ENCODE results near the gene TRMT61B. TPM values are rescaled to one million over a fixed set of nuclear protein-coding genes. Genes with fewer than 3 reads are reported as not detected.

Gene TRMT61B
- 9.3 TPM for polyA plus RNA-seq (2013, experiment 1 of 2)
- 11.9 TPM for polyA plus RNA-seq (2013, experiment 2 of 2)

DNA sequence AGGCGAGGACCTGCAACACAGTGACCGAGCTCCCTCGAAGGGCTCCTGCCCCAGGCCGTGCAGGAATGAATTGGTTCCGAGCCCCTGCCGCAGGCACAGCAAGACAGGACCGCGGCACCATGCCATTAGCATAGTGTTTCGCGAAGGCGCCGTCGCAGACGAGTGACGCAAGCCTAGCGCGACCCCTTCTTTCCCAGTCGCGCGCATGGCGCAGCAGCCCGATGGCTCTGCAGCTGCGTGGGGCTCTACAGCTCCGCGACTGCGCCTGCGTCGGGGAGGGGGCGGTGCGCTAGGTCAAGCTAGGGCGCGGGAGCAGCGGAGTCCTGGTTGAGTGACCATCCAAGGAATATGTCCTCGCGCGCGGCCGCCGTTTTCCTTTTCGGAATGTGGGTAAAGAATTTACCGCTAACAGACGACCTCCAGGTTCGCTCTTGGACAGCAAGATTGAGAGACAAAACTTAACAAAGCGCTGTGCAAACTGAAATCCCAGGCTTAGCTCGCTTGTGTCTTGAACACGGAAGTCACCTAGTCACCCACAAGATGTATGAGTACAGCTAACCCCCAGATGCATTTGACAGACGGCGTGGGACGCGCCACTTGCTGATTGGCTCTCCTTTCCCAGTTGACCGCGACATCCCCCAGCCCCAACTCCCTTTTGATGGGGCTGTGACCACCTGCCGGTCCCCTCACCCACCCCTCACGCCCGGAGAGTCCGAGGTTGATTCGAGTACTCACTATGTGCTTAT, at the start of gene TRMT61B:
Gene TRMT61B (minus strand): TSS at position 164 of the 746 bp plus-strand sequence. CDS start 32 bp downstream, at position 132.
- Histone ChIP-seq H3K18ac (ENCODE audit: low read depth in 1 of 2, low read length in 2 of 2) (peak within 1 kb of the TSS; percentile 49 to 51), H3K79me1 (replicated peaks; ENCODE audit: low read length, poor library complexity, severe bottlenecking) (peaks cover 18% of the 10 kb centered on the region), H3K4me2 (ENCODE audit: low read length, poor library complexity, severe bottlenecking) (peak within 1 kb of the TSS; percentile 86), H2BK15ac (ENCODE audit: low read depth, poor library complexity, severe bottlenecking) (no peak within 1 kb of the TSS), H3K36me3 (ENCODE audit: control insufficient read depth in 1 of 2, insufficient read depth in 2 of 2, low read depth in 1 of 2, low read length in 2 of 2) (no peaks in the 10 kb centered on the region), H3K27ac (ENCODE audit: low read length, poor library complexity, severe bottlenecking) (peak within 1 kb of the TSS; percentile 22), H3K4me1 (ENCODE audit: control insufficient read depth, insufficient read depth, low read depth, low read length) (peaks cover 8% of the 10 kb centered on the region), H2BK12ac (ENCODE audit: low read length in 2 of 2) (no peak within 1 kb of the TSS), H2AK5ac (ENCODE audit: low read length, severe bottlenecking) (no peak within 1 kb of the TSS), H3K4ac (ENCODE audit: low read depth in 1 of 2, low read length in 2 of 2) (peak within 1 kb of the TSS in 1 of 2 experiments; percentile 41), H2BK5ac (ENCODE audit: low read depth, low read length, poor library complexity, severe bottlenecking) (no peak within 1 kb of the TSS), H3K9ac (ENCODE audit: low read length) (peak within 1 kb of the TSS; percentile 97), H3K14ac (ENCODE audit: low read length in 2 of 2) (no peak within 1 kb of the TSS), H4K8ac (ENCODE audit: low read length) (peak within 1 kb of the TSS; percentile 89), H3K9me3 (ENCODE audit: control insufficient read depth, low read length) (no peaks in the 10 kb centered on the region), H4K91ac (ENCODE audit: low read length) (peak within 1 kb of the TSS; percentile 66), H2BK120ac (ENCODE audit: low read depth, low read length) (no peak within 1 kb of the TSS), H2AFZ (ENCODE audit: low read depth, low read length) (peak within 1 kb of the TSS; percentile 57), H3K4me3 (ENCODE audit: insufficient read depth in 1 of 2, low read depth in 1 of 2, low read length in 2 of 2) (peak within 1 kb of the TSS; percentile 84 to 97), H3K23ac (ENCODE audit: low read length in 2 of 2) (no peak within 1 kb of the TSS), H3K27me3 (ENCODE audit: control insufficient read depth in 1 of 2, insufficient read depth in 1 of 2, low read length in 2 of 2) (peaks cover under 1% of the 10 kb centered on the region in 2 experiments)
- under 1% methylated on average over 53 of the region's 57 CpGs for WGBS
- peak; percentile 95 for DNase-seq

- no peak overlapping the region for H3K27ac ChIP-seq (ENCODE audit: low read length, poor library complexity, severe bottlenecking)
- H2AK5ac ChIP-seq (ENCODE audit: low read length, severe bottlenecking), result no peak overlapping the region
- no peaks in the 10 kb centered on the region for H3K9me3 ChIP-seq (ENCODE audit: control insufficient read depth, low read length)
- H3K36me3 ChIP-seq (ENCODE audit: control insufficient read depth in 1 of 2, insufficient read depth in 2 of 2, low read depth in 1 of 2, low read length in 2 of 2), result peaks cover 12 to 75% of the 10 kb centered on the region in 2 experiments
- no peak overlapping the region for H2AFZ ChIP-seq (ENCODE audit: low read depth, low read length)
- H3K4ac ChIP-seq (ENCODE audit: low read depth in 1 of 2, low read length in 2 of 2), result no peak overlapping the region
- H3K4me2 ChIP-seq (ENCODE audit: low read length, poor library complexity, severe bottlenecking), result no peak overlapping the region
- H2BK120ac ChIP-seq (ENCODE audit: low read depth, low read length), result no peak overlapping the region
- H3K27me3 ChIP-seq (ENCODE audit: control insufficient read depth in 1 of 2, insufficient read depth in 1 of 2, low read length in 2 of 2), result no peaks in the 10 kb centered on the region
- H2BK12ac ChIP-seq (ENCODE audit: low read length in 2 of 2), result no peak overlapping the region
- no peak overlapping the region for H4K8ac ChIP-seq (ENCODE audit: low read length)
- no peak overlapping the region for H3K23ac ChIP-seq (ENCODE audit: low read length in 2 of 2)
- no peak overlapping the region for H2BK15ac ChIP-seq (ENCODE audit: low read depth, poor library complexity, severe bottlenecking)
- no peak overlapping the region for H3K4me3 ChIP-seq (ENCODE audit: insufficient read depth in 1 of 2, low read depth in 1 of 2, low read length in 2 of 2)
- no peak overlapping the region for H3K18ac ChIP-seq (ENCODE audit: low read depth in 1 of 2, low read length in 2 of 2)
- no peak overlapping the region for H3K9ac ChIP-seq (ENCODE audit: low read length)
- no peak overlapping the region for H2BK5ac ChIP-seq (ENCODE audit: low read depth, low read length, poor library complexity, severe bottlenecking)
- H3K14ac ChIP-seq (ENCODE audit: low read length in 2 of 2), result no peak overlapping the region
- peaks cover 11% of the 10 kb centered on the region for H3K79me1 ChIP-seq (replicated peaks; ENCODE audit: low read length, poor library complexity, severe bottlenecking)
- no peak overlapping the region for H4K91ac ChIP-seq (ENCODE audit: low read length)
- no peaks in the 10 kb centered on the region for H3K4me1 ChIP-seq (ENCODE audit: control insufficient read depth, insufficient read depth, low read depth, low read length)
- no CpG with 5 or more reads among the region's 1 CpG for WGBS
- peak; percentile 53 for DNase-seq
Observed at GRCh38 chr2:28915939-28916338, 45.8 kb upstream of the TRMT61B start.

GRCh38 chr2:28909655-28910353, 39.7 kb upstream of the TRMT61B start:
- no peak overlapping the region for H2BK120ac ChIP-seq (ENCODE audit: low read depth, low read length)
- no peak overlapping the region for H3K4me2 ChIP-seq (ENCODE audit: low read length, poor library complexity, severe bottlenecking)
- no peak overlapping the region for H3K23ac ChIP-seq (ENCODE audit: low read length in 2 of 2)
- no peak overlapping the region for H4K8ac ChIP-seq (ENCODE audit: low read length)
- 95% methylated on average over 4 of the region's 6 CpGs for WGBS
- no peak overlapping the region for H3K27ac ChIP-seq (ENCODE audit: low read length, poor library complexity, severe bottlenecking)
- H2AK5ac ChIP-seq (ENCODE audit: low read length, severe bottlenecking), result no peak overlapping the region
- H3K79me1 ChIP-seq (replicated peaks; ENCODE audit: low read length, poor library complexity, severe bottlenecking), result peaks cover 8% of the 10 kb centered on the region
- no peak for DNase-seq
- H2AFZ ChIP-seq (ENCODE audit: low read depth, low read length), result no peak overlapping the region
- H4K91ac ChIP-seq (ENCODE audit: low read length), result no peak overlapping the region
- H2BK5ac ChIP-seq (ENCODE audit: low read depth, low read length, poor library complexity, severe bottlenecking), result no peak overlapping the region
- no peak overlapping the region for H3K9ac ChIP-seq (ENCODE audit: low read length)
- H3K14ac ChIP-seq (ENCODE audit: low read length in 2 of 2), result no peak overlapping the region
- no peak overlapping the region for H3K4ac ChIP-seq (ENCODE audit: low read depth in 1 of 2, low read length in 2 of 2)
- no peaks in the 10 kb centered on the region for H3K27me3 ChIP-seq (ENCODE audit: control insufficient read depth in 1 of 2, insufficient read depth in 1 of 2, low read length in 2 of 2)
- H3K36me3 ChIP-seq (ENCODE audit: control insufficient read depth in 1 of 2, insufficient read depth in 2 of 2, low read depth in 1 of 2, low read length in 2 of 2), result peaks cover 23 to 91% of the 10 kb centered on the region in 2 experiments
- H3K4me3 ChIP-seq (ENCODE audit: insufficient read depth in 1 of 2, low read depth in 1 of 2, low read length in 2 of 2), result no peak overlapping the region
- no peak overlapping the region for H2BK12ac ChIP-seq (ENCODE audit: low read length in 2 of 2)
- peaks cover 4% of the 10 kb centered on the region for H3K4me1 ChIP-seq (ENCODE audit: control insufficient read depth, insufficient read depth, low read depth, low read length)
- H2BK15ac ChIP-seq (ENCODE audit: low read depth, poor library complexity, severe bottlenecking), result no peak overlapping the region
- H3K9me3 ChIP-seq (ENCODE audit: control insufficient read depth, low read length), result no peaks in the 10 kb centered on the region
- H3K18ac ChIP-seq (ENCODE audit: low read depth in 1 of 2, low read length in 2 of 2), result no peak overlapping the region

DNA sequence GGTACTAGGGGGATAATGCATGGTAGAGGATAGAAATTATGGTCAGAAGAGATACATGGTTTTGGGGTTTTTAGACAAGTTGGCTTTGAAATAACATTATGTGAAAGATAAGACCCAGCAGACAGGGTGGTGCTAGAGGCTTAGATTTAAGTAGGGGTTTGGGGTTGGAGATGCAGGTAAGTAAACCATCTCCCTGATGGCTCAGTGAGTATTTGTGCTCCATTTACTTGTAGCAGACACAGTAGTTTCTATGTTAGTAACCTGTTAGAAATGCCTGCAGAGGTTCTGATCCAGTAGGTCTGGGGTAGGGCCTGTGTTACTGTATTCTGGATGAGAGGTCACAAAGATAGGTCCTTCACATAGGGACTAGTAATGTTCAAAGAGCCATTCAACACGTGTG, 38.1 kb upstream of the TRMT61B start:
- no peak overlapping the region for H2BK5ac ChIP-seq (ENCODE audit: low read depth, low read length, poor library complexity, severe bottlenecking)
- peaks cover 9% of the 10 kb centered on the region for H3K4me1 ChIP-seq (ENCODE audit: control insufficient read depth, insufficient read depth, low read depth, low read length)
- H3K4me3 ChIP-seq (ENCODE audit: insufficient read depth in 1 of 2, low read depth in 1 of 2, low read length in 2 of 2), result no peak overlapping the region
- WGBS, result no CpG with 5 or more reads among the region's 1 CpG
- no peak overlapping the region for H3K18ac ChIP-seq (ENCODE audit: low read depth in 1 of 2, low read length in 2 of 2)
- H3K27me3 ChIP-seq (ENCODE audit: control insufficient read depth in 1 of 2, insufficient read depth in 1 of 2, low read length in 2 of 2), result no peaks in the 10 kb centered on the region
- no peaks in the 10 kb centered on the region for H3K9me3 ChIP-seq (ENCODE audit: control insufficient read depth, low read length)
- H2AK5ac ChIP-seq (ENCODE audit: low read length, severe bottlenecking), result no peak overlapping the region
- no peak overlapping the region for H3K4me2 ChIP-seq (ENCODE audit: low read length, poor library complexity, severe bottlenecking)
- H3K36me3 ChIP-seq (ENCODE audit: control insufficient read depth in 1 of 2, insufficient read depth in 2 of 2, low read depth in 1 of 2, low read length in 2 of 2), result peaks cover 21 to 92% of the 10 kb centered on the region in 2 experiments
- H3K27ac ChIP-seq (ENCODE audit: low read length, poor library complexity, severe bottlenecking), result no peak overlapping the region
- no peak overlapping the region for H3K4ac ChIP-seq (ENCODE audit: low read depth in 1 of 2, low read length in 2 of 2)
- no peak overlapping the region for H4K8ac ChIP-seq (ENCODE audit: low read length)
- no peak overlapping the region for H2BK12ac ChIP-seq (ENCODE audit: low read length in 2 of 2)
- no peak overlapping the region for H2AFZ ChIP-seq (ENCODE audit: low read depth, low read length)
- no peak overlapping the region for H3K23ac ChIP-seq (ENCODE audit: low read length in 2 of 2)
- no peak for DNase-seq
- H2BK15ac ChIP-seq (ENCODE audit: low read depth, poor library complexity, severe bottlenecking), result no peak overlapping the region
- H4K91ac ChIP-seq (ENCODE audit: low read length), result no peak overlapping the region
- no peak overlapping the region for H2BK120ac ChIP-seq (ENCODE audit: low read depth, low read length)
- H3K9ac ChIP-seq (ENCODE audit: low read length), result no peak overlapping the region
- H3K14ac ChIP-seq (ENCODE audit: low read length in 2 of 2), result no peak overlapping the region
- H3K79me1 ChIP-seq (replicated peaks; ENCODE audit: low read length, poor library complexity, severe bottlenecking), result peaks cover 8% of the 10 kb centered on the region

Data from mesenchymal stem cell (in vitro differentiated cells and primary cell).